K562 (cell line): ENCODE results near the gene GLIS1. TPM values are rescaled to one million over a fixed set of nuclear protein-coding genes. Genes with fewer than 3 reads are reported as not detected.

Experiments
- ATAC-seq: fragments of 200-7000 bp; cut with Tn5 transposase; 3 replicates; pipeline ENCODE4 v1.9.1; 2020; ENCODE audit warnings: moderate library complexity
- BruUV-seq: library from RNA; stranded (reverse); fragments of 400-500 nt; replicated peaks from 2 replicates; lab custom pipeline; 2021; lab: Mats Ljungman, UMichigan
- CTCF ChIA-PET: fragments of 300-600 bp; formaldehyde crosslinking; extraction: SDS; loops from one replicate; lab custom pipeline; 2021; ENCODE audit warnings: low intra/inter-chr PET ratio; lab: Yijun Ruan, JAX
- POLR2A ChIA-PET: fragments of 300-600, 350-650 bp; sonication (Branson Sonifier 250); formaldehyde crosslinking; extraction: SDS; loops from one replicate; lab custom pipeline; 2021; ENCODE audit warnings: antibody characterized with exemption, inconsistent platforms; lab: Yijun Ruan, JAX
- DNase-seq, 4 experiments: peaks; one replicate each; pipeline versions ENCODE4 v3.0.0 to v3.0.0-alpha.2; 2011 to 2018; ENCODE audit warnings: low spot score in 3 of 4, mixed read lengths in 3 of 4; ENCODE audit errors: extremely low read depth in 1 of 4
- FAIRE-seq: peaks from 2 replicates; lab custom pipeline; 2011; peaks lifted over from hg19 to GRCh38; lab: Jason Lieb, UNC
- H2AFZ ChIP-seq: 2 replicates; pipeline ENCODE4 v1.6.0; 2011; ENCODE audit warnings: low read depth, low read length, control low read depth, inconsistent platforms
- H3K27ac ChIP-seq: fragments of 200-600 bp; 3 replicates; pipeline ENCODE4 v1.8.0; 2011; ENCODE audit warnings: low read depth, mild to moderate bottlenecking, control low read depth, inconsistent platforms, low read length, moderate library complexity, mixed read lengths; ENCODE audit errors: extremely low read depth
- H3K27me3 ChIP-seq, 2 experiments: fragments of 300-600 bp in 1 of 2; 2 replicates in 1 of 2; 3 replicates in 1 of 2; pipeline versions ENCODE4 v1.6.0 to v1.8.0; 2011; ENCODE audit warnings: inconsistent platforms in 2 of 2, low read length in 2 of 2, mild to moderate bottlenecking in 1 of 2, mixed read lengths in 1 of 2, moderate library complexity in 1 of 2; ENCODE audit not compliant: control insufficient read depth in 2 of 2, insufficient read depth in 2 of 2
- H3K36me3 ChIP-seq: fragments of 300-600 bp; 3 replicates; pipeline ENCODE4 v1.8.0; 2011; ENCODE audit warnings: mild to moderate bottlenecking, low read length, inconsistent platforms; ENCODE audit not compliant: control insufficient read depth, insufficient read depth
- H3K4me1 ChIP-seq, 2 experiments: fragments of 200-600 bp in 1 of 2; replicated peaks in 1 of 2; 2 replicates in 1 of 2; 3 replicates in 1 of 2; pipeline versions ENCODE4 v1.5.1 to v1.8.0; 2011; ENCODE audit warnings: inconsistent platforms in 2 of 2, low read length in 2 of 2, mild to moderate bottlenecking in 1 of 2, mixed read lengths in 1 of 2, moderate library complexity in 1 of 2; ENCODE audit not compliant: control insufficient read depth in 2 of 2, insufficient read depth in 2 of 2
- H3K4me2 ChIP-seq: 2 replicates; pipeline ENCODE4 v1.6.1; 2011; ENCODE audit warnings: low read length, control low read depth, inconsistent platforms, mixed read lengths; ENCODE audit not compliant: insufficient read depth
- H3K4me3 ChIP-seq: fragments of 200-600 bp; sonication (generic), shearing (Covaris generic); 2 replicates; pipeline ENCODE4 v1.5.1; 2016; ENCODE audit warnings: control low read depth, inconsistent platforms
- H3K79me2 ChIP-seq: fragments of 200-600 bp; 3 replicates; pipeline ENCODE4 v1.8.0; 2011; ENCODE audit warnings: low read length, inconsistent platforms; ENCODE audit not compliant: control insufficient read depth, insufficient read depth
- H3K9ac ChIP-seq, 2 experiments: 2 replicates each; pipeline versions ENCODE4 v1.6.0 to v1.6.1; 2011; ENCODE audit warnings: low read depth in 2 of 2, low read length in 2 of 2, control low read depth in 1 of 2, inconsistent platforms in 1 of 2, mild to moderate bottlenecking in 1 of 2, mixed read lengths in 1 of 2; ENCODE audit not compliant: insufficient read depth in 1 of 2
- H3K9me1 ChIP-seq: one replicate; pipeline ENCODE4 v1.6.0; 2011; ENCODE audit warnings: inconsistent platforms, mild to moderate bottlenecking, low read length, moderate library complexity; ENCODE audit not compliant: control insufficient read depth, insufficient read depth
- H3K9me3 ChIP-seq: replicated peaks from 2 replicates; pipeline ENCODE4 v1.5.1; 2011; ENCODE audit warnings: low read depth, low read length, inconsistent platforms; ENCODE audit not compliant: control insufficient read depth, insufficient read depth
- H4K20me1 ChIP-seq: replicated peaks from 2 replicates; pipeline ENCODE4 v1.6.1; 2011; ENCODE audit warnings: low read length, inconsistent platforms, mixed read lengths; ENCODE audit not compliant: control insufficient read depth, insufficient read depth
- ETV6 ChIP-seq, 3 experiments: fragments of 150-350 bp in 1 of 3; sonication (generic) in 1 of 3; formaldehyde crosslinking in 1 of 3; IDR thresholded peaks; 2 replicates each; pipeline versions ENCODE4 v1.6.1 to v1.8.0; 2014 to 2022; ENCODE audit warnings: borderline replicate concordance in 2 of 3, low read depth in 2 of 3, antibody characterized with exemption in 1 of 3, low read length in 1 of 3, mild to moderate bottlenecking in 1 of 3, missing genetic modification reagents in 1 of 3
- POLR2AphosphoS5 ChIP-seq: IDR thresholded peaks from 2 replicates; pipeline ENCODE4 v1.6.1; 2011; ENCODE audit warnings: mild to moderate bottlenecking, low read depth, low read length, moderate library complexity; ENCODE audit not compliant: control insufficient read depth, insufficient read depth
- PYGO2 ChIP-seq: fragments of 450-650 bp; IDR thresholded peaks from 2 replicates; pipeline ENCODE4 v1.6.1; 2016; ENCODE audit warnings: mild to moderate bottlenecking, missing genetic modification characterization, moderate library complexity, missing compliant biosample characterization
- ZFP36 ChIP-seq: fragments of 150-350 bp; IDR thresholded peaks from 2 replicates; pipeline ENCODE4 v1.6.1; 2018; ENCODE audit warnings: low read length, low read depth; ENCODE audit not compliant: partially characterized antibody
- WGBS: fragments of 100-300 bp; shearing (Covaris generic); methylation state at CpG from one replicate; pipeline ENCODE4 v1.1.6; 2016; ENCODE audit warnings: low coverage, mixed read lengths; ENCODE audit not compliant: insufficient coverage; ENCODE audit errors: missing lambda C conversion rate; 5-methylcytosine and 5-hydroxymethylcytosine counted together
- in situ Hi-C: fragments of 300-500 bp; cut with MboI; formaldehyde crosslinking; loops from 4 replicates; pipeline ENCODE4 v1.15.0; 2018; ENCODE audit warnings: inconsistent platforms, mixed read lengths
- intact Hi-C: fragments of 100-400 bp; cut with micrococcal nuclease; formaldehyde crosslinking; loops from 2 replicates; pipeline ENCODE4 v1.14.2; 2022
- polyA plus RNA-seq, 8 experiments: library from polyadenylated mRNA; depleted of rRNA in 4 of 8; stranded (reverse) in 5 of 8; unstranded in 3 of 8; fragments of >200 nt; fragmentation: Nextera tagmentation in 2 of 8; fragmentation: Illumina TruSeq in 1 of 8; extraction: Ambion mirVana in 2 of 8; extraction: Trizol in 1 of 8; gene quantifications; 2 replicates each; pipeline versions ENCODE4 v1.2.1 to v1.2.3, GENCODE V29; 2011 to 2014; ENCODE audit warnings: inconsistent platforms in 1 of 8, missing spikeins in 1 of 8
- total RNA-seq, 7 experiments: library from RNA; depleted of rRNA in 6 of 7; stranded (reverse); fragments of >200 nt in 6 of 7; fragmentation: Illumina TruSeq in 2 of 7; extraction: Trizol in 2 of 7; gene quantifications; 2 replicates each; pipeline versions ENCODE4 v1.2.1 to v1.2.3, GENCODE V29; 2011 to 2021; ENCODE audit warnings: low replicate concordance in 1 of 7
- TF ChIP-seq, protein P1 (sequence below): sonication (generic); formaldehyde crosslinking; IDR thresholded peaks from 2 replicates; pipeline ENCODE4 v1.5.0; 2020; ENCODE audit warnings: missing genetic modification reagents

The GLIS1 gene
- total and polyA plus RNA-seq, 9 of the 15 experiments (the other 6 are each of a cell fraction or from before 2014, with no cell fraction given) = not detected

DNA sequence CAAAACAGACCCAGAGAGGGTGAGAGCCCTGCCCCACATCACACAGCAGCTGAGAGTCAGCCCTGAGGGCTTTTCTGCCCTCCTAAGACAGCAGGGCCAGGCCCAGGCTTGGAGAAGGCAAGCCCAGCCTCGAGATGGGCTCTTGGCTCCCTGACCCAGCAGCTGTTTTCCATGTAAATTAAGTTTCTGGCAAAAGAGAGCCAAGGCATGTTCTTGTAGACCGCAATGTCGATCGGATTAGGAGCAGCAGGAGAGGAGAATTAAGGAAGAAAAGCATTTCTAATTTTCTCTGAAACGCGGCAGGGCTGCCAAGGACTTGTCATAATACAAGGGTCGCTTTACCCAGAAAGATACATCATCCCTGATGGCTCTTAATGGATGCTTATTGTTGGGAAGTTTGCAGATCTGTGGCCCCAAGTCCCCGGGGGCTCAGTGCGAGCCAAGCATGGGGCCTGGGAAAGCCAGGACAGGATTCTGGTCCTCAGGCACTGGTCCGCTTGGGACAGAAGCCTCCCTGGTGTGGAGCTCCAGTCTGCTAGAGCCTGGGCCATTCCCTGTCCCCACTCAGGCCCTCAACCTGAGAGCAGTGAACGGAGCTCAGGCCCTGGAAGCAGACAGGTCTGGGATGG, 216.9 kb downstream of the GLIS1 start:
- no peak overlapping the region for H3K9ac ChIP-seq
- ChIA-PET POLR2A (interaction anchor here (0.6 kb wide), 1 partner anchor 95 kb away, joined by 6 read pairs; no protein-coding TSS in a partner anchor), CTCF (no interaction called here)
- no peak overlapping the region for H3K27ac ChIP-seq
- no peaks in the 10 kb centered on the region for H3K9me3 ChIP-seq
- no peaks in the 10 kb centered on the region for H3K36me3 ChIP-seq
- peaks cover 28 to 83% of the 10 kb centered on the region in 2 experiments for H3K27me3 ChIP-seq
- no peak overlapping the region for H2AFZ ChIP-seq
- no peak overlapping the region for H3K4me2 ChIP-seq
- H3K79me2 ChIP-seq = no peaks in the 10 kb centered on the region
- ATAC-seq (no peak), DNase-seq (no peak), FAIRE-seq (no peak)
- intact Hi-C loops = no loop called here
- no peak overlapping the region for H3K4me3 ChIP-seq
- WGBS = 2% methylated on average over 11 of the region's 11 CpGs
- in situ Hi-C loops = no loop called here
- no TSS peak for BruUV-seq
- peaks cover 49% of the 10 kb centered on the region for H4K20me1 ChIP-seq
- H3K9me1 ChIP-seq = no peaks in the 10 kb centered on the region
- H3K4me1 ChIP-seq = peaks cover 0 to 12% of the 10 kb centered on the region in 2 experiments; a peak in 1 of 5 replicates
- no peak for TF ChIP-seq PYGO2 (tag)
- TF ChIP-seq, protein P1, sequence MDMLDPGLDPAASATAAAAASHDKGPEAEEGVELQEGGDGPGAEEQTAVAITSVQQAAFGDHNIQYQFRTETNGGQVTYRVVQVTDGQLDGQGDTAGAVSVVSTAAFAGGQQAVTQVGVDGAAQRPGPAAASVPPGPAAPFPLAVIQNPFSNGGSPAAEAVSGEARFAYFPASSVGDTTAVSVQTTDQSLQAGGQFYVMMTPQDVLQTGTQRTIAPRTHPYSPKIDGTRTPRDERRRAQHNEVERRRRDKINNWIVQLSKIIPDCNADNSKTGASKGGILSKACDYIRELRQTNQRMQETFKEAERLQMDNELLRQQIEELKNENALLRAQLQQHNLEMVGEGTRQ (CRISPR knock-in tag) = no peak
- TF ChIP-seq ZFP36 = peak; percentile 3
- TF ChIP-seq POLR2AphosphoS5 = no peak
- TF ChIP-seq ETV6 (IDR thresholded peaks at IDR 0.05; ENCODE audit: borderline replicate concordance in 1 of 2, low read depth in 2 of 2, low read length in 1 of 2) = no peak
- TF ChIP-seq ETV6 (CRISPR knock-in tag; IDR thresholded peaks at IDR 0.05; ENCODE audit: borderline replicate concordance) = no peak
